IMR-90 (cell line): Measurements from ENCODE around the gene SLC16A5. TPM values are rescaled to one million over a fixed set of nuclear protein-coding genes. Genes with fewer than 3 reads are reported as not detected.

ENCODE experiments used
- ATAC-seq: fragments of 200-7000 bp; cut with Tn5 transposase; 2 replicates; pipeline ENCODE4 v1.9.1; 2020; ENCODE audit warnings: low read depth, mild to moderate bottlenecking, moderate library complexity
- BruUV-seq: library from RNA; stranded (reverse); fragments of 400-500 nt; replicated peaks from 2 replicates; lab custom pipeline; 2021; lab: Mats Ljungman, UMichigan
- CTCF ChIA-PET: fragments of 300-600 bp; formaldehyde crosslinking; extraction: SDS; loops from one replicate; lab custom pipeline; 2021; ENCODE audit warnings: antibody characterized with exemption; lab: Yijun Ruan, JAX
- POLR2A ChIA-PET: fragments of 300-600 bp; sonication (Branson Sonifier 250); formaldehyde crosslinking; loops from one replicate; lab custom pipeline; 2022; ENCODE audit warnings: antibody characterized with exemption; ENCODE audit not compliant: unreplicated experiment; lab: Charles Lee
- DNase-seq: peaks from one replicate; pipeline ENCODE4 v3.0.0; 2013
- H2AFZ ChIP-seq: replicated peaks from 2 replicates; pipeline ENCODE3; 2013; ENCODE audit warnings: low read length, mild to moderate bottlenecking; ENCODE audit not compliant: poor library complexity
- H2AK5ac ChIP-seq: 2 replicates; pipeline ENCODE4 v1.6.1; 2013; ENCODE audit warnings: low read depth, low read length, inconsistent platforms
- H2AK9ac ChIP-seq: replicated peaks from 2 replicates; pipeline ENCODE3; 2013; ENCODE audit warnings: mild to moderate bottlenecking, low read depth, low read length, moderate library complexity; ENCODE audit not compliant: poor library complexity
- H2BK120ac ChIP-seq: 2 replicates; pipeline ENCODE4 v1.6.1; 2013; ENCODE audit warnings: low read depth, low read length, inconsistent platforms
- H2BK15ac ChIP-seq: 3 replicates; pipeline ENCODE4 v1.6.1; 2013; ENCODE audit warnings: low read depth, low read length, inconsistent platforms
- H2BK20ac ChIP-seq: 2 replicates; pipeline ENCODE4 v1.6.1; 2013; ENCODE audit warnings: low read depth, mild to moderate bottlenecking, inconsistent platforms, low read length, moderate library complexity
- H2BK5ac ChIP-seq: 2 replicates; pipeline ENCODE4 v1.6.1; 2013; ENCODE audit warnings: mild to moderate bottlenecking, low read depth, low read length, inconsistent platforms; ENCODE audit not compliant: poor library complexity, severe bottlenecking
- H3K14ac ChIP-seq: replicated peaks from 2 replicates; pipeline ENCODE4 v1.6.1; 2013; ENCODE audit warnings: low read depth, low read length, inconsistent platforms
- H3K18ac ChIP-seq: 2 replicates; pipeline ENCODE4 v1.6.1; 2013; ENCODE audit warnings: low read depth, low read length, control low read depth
- H3K23ac ChIP-seq: 2 replicates; pipeline ENCODE4 v1.6.1; 2013; ENCODE audit warnings: low read depth, low read length, inconsistent platforms
- H3K27ac ChIP-seq: 2 replicates; pipeline ENCODE4 v1.5.1; 2013; ENCODE audit warnings: mild to moderate bottlenecking, control low read depth, low read length; ENCODE audit not compliant: insufficient read depth
- H3K27me3 ChIP-seq: 2 replicates; pipeline ENCODE4 v1.6.1; 2013; ENCODE audit warnings: low read length; ENCODE audit not compliant: control insufficient read depth, insufficient read depth
- H3K36me3 ChIP-seq: 2 replicates; pipeline ENCODE4 v1.6.1; 2013; ENCODE audit warnings: low read length, mixed read lengths; ENCODE audit not compliant: control insufficient read depth, insufficient read depth
- H3K4ac ChIP-seq: 2 replicates; pipeline ENCODE4 v1.6.1; 2013; ENCODE audit warnings: low read depth, low read length, inconsistent platforms
- H3K4me1 ChIP-seq: 2 replicates; pipeline ENCODE4 v1.6.1; 2013; ENCODE audit warnings: low read length, mixed read lengths; ENCODE audit not compliant: control insufficient read depth, insufficient read depth
- H3K4me2 ChIP-seq: 2 replicates; pipeline ENCODE4 v1.6.1; 2013; ENCODE audit warnings: low read depth, mild to moderate bottlenecking, control low read depth, low read length, moderate library complexity
- H3K4me3 ChIP-seq: 2 replicates; pipeline ENCODE4 v1.5.1; 2013; ENCODE audit warnings: low read depth, mild to moderate bottlenecking, control low read depth, low read length, moderate library complexity; ENCODE audit not compliant: insufficient read depth
- H3K56ac ChIP-seq: 2 replicates; pipeline ENCODE4 v1.6.1; 2013; ENCODE audit warnings: low read length, inconsistent platforms; ENCODE audit not compliant: insufficient read depth; ENCODE audit errors: extremely low read depth
- H3K79me1 ChIP-seq, 2 experiments: 2 replicates each; pipeline ENCODE4 v1.6.1; 2013; ENCODE audit warnings: low read length in 2 of 2, inconsistent platforms in 1 of 2, low read depth in 1 of 2
- H3K9ac ChIP-seq: 2 replicates; pipeline ENCODE4 v1.6.1; 2013; ENCODE audit warnings: low read depth, low read length, control low read depth
- H3K9me1 ChIP-seq: 2 replicates; pipeline ENCODE4 v1.6.1; 2013; ENCODE audit warnings: low read length, inconsistent platforms; ENCODE audit not compliant: insufficient read depth
- H3K9me3 ChIP-seq: 2 replicates; pipeline ENCODE4 v1.6.1; 2013; ENCODE audit warnings: low read length; ENCODE audit not compliant: control insufficient read depth, insufficient read depth
- H4K20me1 ChIP-seq: 2 replicates; pipeline ENCODE4 v1.6.1; 2013; ENCODE audit warnings: low read length, inconsistent platforms; ENCODE audit not compliant: insufficient read depth
- H4K5ac ChIP-seq: 2 replicates; pipeline ENCODE4 v1.6.1; 2013; ENCODE audit warnings: mild to moderate bottlenecking, low read depth, low read length, control low read depth
- H4K8ac ChIP-seq, 2 experiments: 2 replicates each; pipeline ENCODE4 v1.6.1; 2013; ENCODE audit warnings: low read depth in 2 of 2, low read length in 2 of 2, control low read depth in 1 of 2, inconsistent platforms in 1 of 2
- H4K91ac ChIP-seq: 2 replicates; pipeline ENCODE4 v1.6.1; 2013; ENCODE audit warnings: low read depth, low read length, inconsistent platforms; ENCODE audit not compliant: insufficient read depth
- MAFK ChIP-seq: IDR thresholded peaks from 2 replicates; pipeline ENCODE4 v1.6.1; 2012; ENCODE audit warnings: low read depth, low read length, improper control_type of control experiment
- MXI1 ChIP-seq: IDR thresholded peaks from 2 replicates; pipeline ENCODE4 v1.6.1; 2012; ENCODE audit warnings: low read depth, mild to moderate bottlenecking, low read length, moderate library complexity, borderline replicate concordance
- NFE2L2 ChIP-seq: fragments of 150-350 bp; IDR thresholded peaks from 2 replicates; pipeline ENCODE4 v1.6.1; 2016; ENCODE audit warnings: low read depth, mild to moderate bottlenecking, low read length
- WGBS, 2 experiments: methylation state at CpG; one replicate each; pipeline versions ENCODE4 v1.1.5 to v1.1.7; 2013; ENCODE audit warnings: missing lambda C conversion rate in 2 of 2; ENCODE audit not compliant: insufficient read length in 1 of 2; ENCODE audit errors: extremely low coverage in 2 of 2; 5-methylcytosine and 5-hydroxymethylcytosine counted together
- dilution Hi-C: fragments of 300-500 bp; cut with HindIII; formaldehyde crosslinking; loops from one replicate; pipeline ENCODE4 v1.14.3; 2018; ENCODE audit warnings: low sequenced_read_pairs; ENCODE audit not compliant: unreplicated experiment
- in situ Hi-C: fragments of 300-500 bp; cut with MboI; formaldehyde crosslinking; loops from 3 replicates; pipeline ENCODE4 v1.14.3; 2019; ENCODE audit warnings: low sequenced_read_pairs, inconsistent platforms, mixed read lengths
- intact Hi-C: fragments of 100-400 bp; cut with micrococcal nuclease; formaldehyde crosslinking; loops from 2 replicates; pipeline ENCODE4 v1.10.0; 2022
- polyA plus RNA-seq, 3 experiments: library from polyadenylated mRNA; depleted of rRNA; stranded (reverse); fragments of >200 nt; gene quantifications; 2 replicates each; pipeline ENCODE4 v1.2.3, GENCODE V29; 2012; ENCODE audit warnings: low replicate concordance in 1 of 3
- total RNA-seq: library from RNA; depleted of rRNA; stranded (reverse); fragments of >200 nt; gene quantifications from 2 replicates; pipeline ENCODE4 v1.2.3, GENCODE V29; 2012

Gene SLC16A5
- total and polyA plus RNA-seq, 2 of the 4 experiments (the other 2 are of a cell fraction): 1.8 to 7.1 TPM

GRCh38 chr17:75102385-75102821, 14.6 kb downstream of the SLC16A5 start:
- CTCF ChIA-PET: no interaction called here
- no TSS peak for BruUV-seq
- no peaks in the 10 kb centered on the region for H3K27me3 ChIP-seq

More at GRCh38 chr17:75102385-75102821, 14.6 kb downstream of the SLC16A5 start:
- no peak for TF ChIP-seq MXI1
- no peak for TF ChIP-seq NFE2L2
- no peak for TF ChIP-seq MAFK
- dilution Hi-C loops: no loop called here
- Histone ChIP-seq H3K18ac (no peak overlapping the region), H3K4me1 (no peaks in the 10 kb centered on the region), H2BK5ac (no peak overlapping the region), H2BK15ac (no peak overlapping the region), H4K91ac (no peak overlapping the region), H4K8ac (no peak overlapping the region), H2BK20ac (no peak overlapping the region), H4K20me1 (no peaks in the 10 kb centered on the region; the same call in 1 of the 2 replicates), H3K36me3 (peaks cover 9% of the 10 kb centered on the region), H3K27ac (no peak overlapping the region), H3K9me3 (no peaks in the 10 kb centered on the region), H2BK120ac (no peak overlapping the region), H2AK9ac (no peak overlapping the region), H2AK5ac (no peak overlapping the region), H3K9me1 (no peaks in the 10 kb centered on the region), H3K79me1 (no peaks in the 10 kb centered on the region), H3K4me2 (no peak overlapping the region), H3K23ac (no peak overlapping the region), H3K4ac (no peak overlapping the region), H3K4me3 (no peak overlapping the region), H4K5ac (no peak overlapping the region), H3K14ac (no peak overlapping the region), H3K56ac (no peak overlapping the region), H3K9ac (no peak overlapping the region), H2AFZ (no peak overlapping the region)
- no peak for ATAC-seq
- intact Hi-C loops: no loop called here
- WGBS, 2 experiments: 82% methylated on average over 5 of the region's 12 CpGs; no CpG with 5 or more reads in 1 of the 2 experiments
- in situ Hi-C loops: no loop called here
- POLR2A ChIA-PET: no interaction called here
- DNase-seq: no peak
